HEK293T (cell line): ENCODE measurements around the gene NOL7.

ENCODE experiments used
- CTCF ChIA-PET: fragments of 350-600 bp; formaldehyde crosslinking; extraction: SDS; loops from one replicate; lab custom pipeline; 2021; ENCODE audit warnings: antibody characterized with exemption, inconsistent platforms; lab: Yijun Ruan, JAX
- POLR2A ChIA-PET: fragments of 350-600 bp; formaldehyde crosslinking; extraction: SDS; loops from one replicate; lab custom pipeline; 2020; ENCODE audit warnings: antibody characterized with exemption, inconsistent platforms; lab: Yijun Ruan, JAX
- DNase-seq: peaks from one replicate; pipeline ENCODE4 v3.0.0; 2012; ENCODE audit warnings: mixed read lengths; ENCODE audit errors: extremely low spot score
- ARNT ChIP-seq: fragments of 450-650 bp; IDR thresholded peaks from 2 replicates; pipeline ENCODE4 v1.6.1; 2017; ENCODE audit warnings: mild to moderate bottlenecking
- BHLHE40 ChIP-seq: fragments of 450-650 bp; IDR thresholded peaks from 2 replicates; pipeline ENCODE4 v1.6.1; 2016; ENCODE audit warnings: mild to moderate bottlenecking, moderate library complexity, borderline replicate concordance
- CTBP1 ChIP-seq: fragments of 450-650 bp; IDR thresholded peaks from 2 replicates; pipeline ENCODE4 v1.6.1; 2016; ENCODE audit warnings: borderline replicate concordance
- ELF4 ChIP-seq: fragments of 450-650 bp; IDR thresholded peaks from 2 replicates; pipeline ENCODE4 v1.6.1; 2017; ENCODE audit warnings: antibody characterized with exemption
- FOXA1 ChIP-seq: fragments of 450-650 bp; IDR thresholded peaks from 2 replicates; pipeline ENCODE4 v1.6.1; 2016; ENCODE audit warnings: mild to moderate bottlenecking
- FOXK2 ChIP-seq: fragments of 450-650 bp; IDR thresholded peaks from 2 replicates; pipeline ENCODE4 v1.6.1; 2016; ENCODE audit warnings: mild to moderate bottlenecking
- FOXM1 ChIP-seq: fragments of 450-650 bp; IDR thresholded peaks from 2 replicates; pipeline ENCODE4 v1.6.1; 2017; ENCODE audit warnings: mild to moderate bottlenecking, borderline replicate concordance
- HDGF ChIP-seq: fragments of 450-650 bp; IDR thresholded peaks from 2 replicates; pipeline ENCODE4 v1.6.1; 2017; ENCODE audit warnings: antibody characterized with exemption, borderline replicate concordance
- L3MBTL2 ChIP-seq: fragments of 450-650 bp; conservative IDR thresholded peaks from 2 replicates; pipeline ENCODE4 v1.6.1; 2016; ENCODE audit warnings: mild to moderate bottlenecking
- LEF1 ChIP-seq: fragments of 450-650 bp; IDR thresholded peaks from 2 replicates; pipeline ENCODE4 v1.6.1; 2017; ENCODE audit warnings: mild to moderate bottlenecking, borderline replicate concordance
- NFRKB ChIP-seq: fragments of 450-650 bp; IDR thresholded peaks from 2 replicates; pipeline ENCODE4 v1.6.1; 2016; ENCODE audit warnings: mild to moderate bottlenecking, moderate library complexity
- SP1 ChIP-seq: fragments of 450-650 bp; IDR thresholded peaks from 2 replicates; pipeline ENCODE4 v1.6.1; 2017
- SUZ12 ChIP-seq: fragments of 450-650 bp; IDR thresholded peaks from 2 replicates; pipeline ENCODE4 v1.6.1; 2016; ENCODE audit warnings: mild to moderate bottlenecking
- TARDBP ChIP-seq: fragments of 450-650 bp; IDR thresholded peaks from 2 replicates; pipeline ENCODE4 v1.6.1; 2016
- ZNF384 ChIP-seq: fragments of 450-650 bp; IDR thresholded peaks from 2 replicates; pipeline ENCODE4 v1.6.1; 2016
- TF ChIP-seq, protein P1 (sequence below): fragments of 450-650 bp; IDR thresholded peaks from 2 replicates; pipeline ENCODE4 v1.6.1; 2016

The NOL7 gene

DNA sequence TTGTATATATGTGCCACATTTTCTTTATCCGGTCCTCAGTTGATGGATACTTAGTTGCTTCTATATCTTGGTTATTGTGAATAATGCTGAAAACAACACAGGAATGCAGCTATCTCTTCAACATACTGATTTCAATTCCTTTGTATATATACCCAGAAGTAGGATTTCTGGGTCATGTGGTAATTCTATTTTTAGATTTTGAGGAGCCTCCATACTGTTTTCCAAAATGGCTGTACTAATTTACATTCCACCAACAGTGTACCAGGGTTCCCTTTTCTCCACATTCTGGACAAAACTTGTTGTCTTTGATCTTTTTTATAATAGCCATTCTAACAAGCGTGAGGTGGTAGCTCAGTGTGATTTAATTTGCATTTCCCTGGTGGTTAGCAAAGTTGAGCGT is 39.1 kb upstream of the NOL7 start:
- TF ChIP-seq FOXM1 (no peak), FOXA1 (no peak)
- no peak for DNase-seq
- ChIA-PET CTCF (interaction anchor here (1.9 kb wide), 1 partner anchor 11 kb away, joined by 6 read pairs; no protein-coding TSS in a partner anchor), POLR2A (interaction anchor here (2.1 kb wide), 1 partner anchor 40 kb away, joined by 29 read pairs; the partner anchor contains the start of gene NOL7)

DNA sequence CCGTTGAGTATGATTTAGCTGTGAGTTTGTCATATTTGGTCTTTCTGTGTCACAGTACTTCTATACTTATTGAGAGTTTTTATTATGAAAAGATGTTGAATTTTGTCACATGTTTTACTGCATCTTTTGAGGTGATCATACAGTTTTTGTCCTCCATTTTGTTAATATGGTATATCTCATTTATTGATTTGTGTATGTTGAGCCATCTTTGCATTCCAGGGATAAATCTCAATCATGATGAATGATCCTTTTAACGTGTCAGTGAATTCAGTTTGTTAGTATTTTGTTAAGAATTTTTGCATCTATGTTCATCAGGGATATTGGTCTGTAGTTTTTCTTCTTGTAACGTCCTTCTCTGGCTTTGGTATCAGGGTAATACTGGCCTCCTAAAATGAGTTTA is 37.2 kb upstream of the NOL7 start:
- ChIA-PET POLR2A (no interaction called here), CTCF (no interaction called here)
- no peak for DNase-seq
- TF ChIP-seq FOXK2: no peak
- TF ChIP-seq FOXM1: no peak
- no peak for TF ChIP-seq LEF1
- TF ChIP-seq ELF4: no peak
- TF ChIP-seq, protein P1, sequence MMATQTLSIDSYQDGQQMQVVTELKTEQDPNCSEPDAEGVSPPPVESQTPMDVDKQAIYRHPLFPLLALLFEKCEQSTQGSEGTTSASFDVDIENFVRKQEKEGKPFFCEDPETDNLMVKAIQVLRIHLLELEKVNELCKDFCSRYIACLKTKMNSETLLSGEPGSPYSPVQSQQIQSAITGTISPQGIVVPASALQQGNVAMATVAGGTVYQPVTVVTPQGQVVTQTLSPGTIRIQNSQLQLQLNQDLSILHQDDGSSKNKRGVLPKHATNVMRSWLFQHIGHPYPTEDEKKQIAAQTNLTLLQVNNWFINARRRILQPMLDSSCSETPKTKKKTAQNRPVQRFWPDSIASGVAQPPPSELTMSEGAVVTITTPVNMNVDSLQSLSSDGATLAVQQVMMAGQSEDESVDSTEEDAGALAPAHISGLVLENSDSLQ: no peak
- no peak for TF ChIP-seq ARNT
- no peak for TF ChIP-seq TARDBP
- no peak for TF ChIP-seq NFRKB
- no peak for TF ChIP-seq ZNF384
- no peak for TF ChIP-seq FOXA1
- no peak for TF ChIP-seq CTBP1
- no peak for TF ChIP-seq BHLHE40
- TF ChIP-seq HDGF: no peak
- TF ChIP-seq L3MBTL2: no peak
- no peak for TF ChIP-seq SP1
- TF ChIP-seq SUZ12: no peak

DNA sequence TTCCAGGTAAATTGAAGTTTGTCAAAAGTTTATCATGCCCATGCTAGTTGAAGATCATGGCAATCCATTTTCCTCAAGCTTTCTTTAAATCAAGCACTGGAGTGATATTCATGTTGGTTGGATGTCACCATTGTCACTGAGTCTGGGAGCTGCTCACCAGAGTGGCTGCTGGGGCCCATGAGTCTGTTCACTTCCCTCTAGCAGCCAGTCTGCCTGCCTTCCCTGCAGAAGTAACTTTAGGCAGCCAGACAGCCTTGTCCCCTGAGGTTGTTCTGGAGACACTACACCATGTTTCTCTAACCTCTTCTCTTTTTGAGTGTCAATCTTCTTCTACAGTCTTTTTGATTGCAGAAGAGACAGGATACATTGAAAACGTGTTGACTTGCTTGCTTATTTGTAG is 35.2 kb upstream of the NOL7 start:
- POLR2A ChIA-PET: no interaction called here
- CTCF ChIA-PET: no interaction called here
- TF ChIP-seq SUZ12: no peak
- TF ChIP-seq, protein P1: no peak
- TF ChIP-seq ELF4: no peak
- no peak for TF ChIP-seq LEF1
- no peak for TF ChIP-seq CTBP1
- no peak for TF ChIP-seq FOXA1
- no peak for TF ChIP-seq HDGF
- TF ChIP-seq FOXK2: no peak
- TF ChIP-seq L3MBTL2: no peak
- TF ChIP-seq NFRKB: no peak
- no peak for TF ChIP-seq TARDBP
- no peak for TF ChIP-seq SP1
- no peak for TF ChIP-seq BHLHE40
- no peak for TF ChIP-seq ARNT
- no peak for TF ChIP-seq ZNF384
- TF ChIP-seq FOXM1: no peak
- DNase-seq: no peak

DNA sequence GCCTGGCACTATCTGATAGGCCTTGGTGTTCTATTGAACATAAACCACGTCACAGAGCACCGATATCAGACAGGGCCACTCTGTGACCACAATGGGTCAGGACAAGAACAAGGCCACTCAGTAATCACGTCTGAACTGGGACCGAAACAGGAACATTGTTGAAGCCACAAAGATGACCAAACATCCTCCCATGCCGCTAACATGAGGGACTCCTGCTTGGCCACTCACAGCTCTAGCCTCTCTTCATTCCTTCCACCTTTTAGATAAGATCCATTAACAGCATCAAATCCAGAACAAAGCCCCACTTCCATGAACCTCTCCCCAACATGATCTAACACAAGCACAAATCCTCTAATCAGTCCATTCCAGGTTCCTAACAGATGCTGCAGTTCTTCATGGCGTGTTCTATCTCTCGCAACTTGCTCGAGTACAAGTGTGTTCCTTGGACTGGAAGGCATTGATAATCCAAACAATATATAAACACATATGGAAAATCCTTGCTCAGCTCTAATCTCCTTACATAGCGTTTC is 33.4 kb upstream of the NOL7 start:
- ChIA-PET POLR2A (no interaction called here), CTCF (no interaction called here)
- no peak for TF ChIP-seq TARDBP
- TF ChIP-seq L3MBTL2: no peak
- TF ChIP-seq BHLHE40: no peak
- TF ChIP-seq SUZ12: no peak
- TF ChIP-seq NFRKB: no peak
- TF ChIP-seq CTBP1: no peak
- no peak for TF ChIP-seq FOXK2
- TF ChIP-seq ARNT: no peak
- no peak for TF ChIP-seq HDGF
- TF ChIP-seq LEF1: no peak
- no peak for TF ChIP-seq FOXM1
- DNase-seq: no peak

DNA sequence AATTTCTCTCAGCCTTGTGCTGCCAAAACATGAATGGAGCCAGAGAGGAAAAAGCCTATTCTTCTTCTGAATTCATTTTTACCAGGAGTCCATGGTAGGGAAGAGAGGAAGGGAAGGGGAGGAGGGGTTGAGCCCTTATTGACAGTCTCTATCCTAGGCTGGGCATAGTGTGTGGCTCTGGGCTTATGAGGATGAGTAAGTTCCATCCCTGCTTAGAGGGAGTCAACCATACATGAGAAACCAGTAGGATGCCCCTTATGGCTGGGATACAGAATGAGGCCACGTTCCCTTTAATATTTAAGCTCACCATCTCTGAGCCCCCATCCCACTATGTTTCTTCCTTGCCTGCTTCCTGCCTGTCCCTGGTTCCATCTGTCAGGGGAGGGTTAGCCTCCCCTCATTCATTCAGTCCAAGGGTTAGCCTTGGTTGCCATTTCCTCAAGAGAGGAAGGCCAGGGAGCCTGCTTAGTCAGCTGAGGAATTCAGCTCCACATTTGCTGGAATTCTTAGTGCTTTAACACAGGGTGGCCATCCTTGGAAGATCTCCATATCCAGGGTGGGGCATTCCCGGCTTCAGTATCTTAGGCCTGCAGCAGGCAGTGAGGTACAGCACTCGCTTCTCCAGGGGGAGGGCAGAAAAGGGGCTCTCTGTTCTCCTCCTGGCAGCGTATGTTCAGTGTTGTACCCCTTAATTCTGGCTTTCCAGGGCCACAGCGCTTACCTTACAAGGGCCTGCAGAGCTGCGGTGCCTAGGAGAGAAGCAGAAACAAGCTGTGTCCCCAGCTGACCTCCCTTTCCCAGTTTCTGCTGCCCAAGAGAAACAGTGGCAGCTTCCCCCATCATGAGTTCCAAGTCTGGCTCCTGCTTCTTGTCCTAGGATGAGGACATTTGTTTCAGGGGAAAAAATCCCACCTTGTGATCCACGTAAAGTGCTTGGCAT is 28.3 kb upstream of the NOL7 start:
- no peak for TF ChIP-seq CTBP1
- no peak for TF ChIP-seq BHLHE40
- no peak for TF ChIP-seq L3MBTL2
- TF ChIP-seq ARNT: no peak
- no peak for TF ChIP-seq SP1
- no peak for TF ChIP-seq FOXM1
- TF ChIP-seq ZNF384: no peak
- TF ChIP-seq LEF1: no peak
- no peak for TF ChIP-seq FOXA1
- no peak for TF ChIP-seq SUZ12
- no peak for TF ChIP-seq TARDBP
- no peak for DNase-seq
- POLR2A ChIA-PET: interaction anchor here (1.3 kb wide), 1 partner anchor 13 kb away, joined by 4 read pairs; the partner anchor contains the start of gene SIRT5
- CTCF ChIA-PET: interaction anchor here (1.2 kb wide), 1 partner anchor 12 kb away, joined by 6 read pairs; the partner anchor contains the start of gene SIRT5

DNA sequence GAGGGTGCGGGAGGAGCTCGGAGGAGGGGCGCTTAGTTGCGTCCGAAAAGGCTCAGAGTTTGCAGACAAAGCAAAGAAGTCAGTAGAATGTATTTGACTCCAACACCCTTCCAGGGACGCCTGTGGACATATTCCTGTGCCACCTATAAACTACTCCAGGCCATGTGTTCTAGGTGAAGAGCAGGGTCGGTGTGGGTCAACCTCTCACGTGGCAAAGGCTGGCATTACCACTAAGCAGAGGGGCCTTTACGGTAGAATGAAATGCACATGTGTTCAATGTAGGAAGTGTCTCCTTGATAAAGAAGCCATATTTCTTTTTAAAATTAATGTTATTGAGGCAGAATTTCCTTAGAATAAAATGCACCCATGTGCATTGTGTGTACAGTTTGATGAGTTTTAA is 25.3 kb upstream of the NOL7 start:
- DNase-seq: no peak
- CTCF ChIA-PET: interaction anchor here (1.2 kb wide), 1 partner anchor 15 kb away, joined by 3 read pairs; the partner anchor contains the start of gene SIRT5
- no peak for TF ChIP-seq L3MBTL2
- TF ChIP-seq SUZ12: no peak
- no peak for TF ChIP-seq ELF4
- TF ChIP-seq ZNF384: no peak
- no peak for TF ChIP-seq HDGF
- TF ChIP-seq, protein P1: no peak
- TF ChIP-seq NFRKB: no peak
- TF ChIP-seq BHLHE40: no peak
- no peak for TF ChIP-seq FOXA1
- TF ChIP-seq ARNT: no peak
- POLR2A ChIA-PET: no interaction called here
